GM11168 (cell line): ENCODE data around the gene PCDHA5.

Experiments used
- in situ Hi-C: fragments of 300-500 bp; cut with MboI; formaldehyde crosslinking; loops from one replicate; pipeline ENCODE4 v1.12.0; 2022; ENCODE audit warnings: low sequenced_read_pairs; ENCODE audit not compliant: unreplicated experiment

The PCDHA5 gene

DNA sequence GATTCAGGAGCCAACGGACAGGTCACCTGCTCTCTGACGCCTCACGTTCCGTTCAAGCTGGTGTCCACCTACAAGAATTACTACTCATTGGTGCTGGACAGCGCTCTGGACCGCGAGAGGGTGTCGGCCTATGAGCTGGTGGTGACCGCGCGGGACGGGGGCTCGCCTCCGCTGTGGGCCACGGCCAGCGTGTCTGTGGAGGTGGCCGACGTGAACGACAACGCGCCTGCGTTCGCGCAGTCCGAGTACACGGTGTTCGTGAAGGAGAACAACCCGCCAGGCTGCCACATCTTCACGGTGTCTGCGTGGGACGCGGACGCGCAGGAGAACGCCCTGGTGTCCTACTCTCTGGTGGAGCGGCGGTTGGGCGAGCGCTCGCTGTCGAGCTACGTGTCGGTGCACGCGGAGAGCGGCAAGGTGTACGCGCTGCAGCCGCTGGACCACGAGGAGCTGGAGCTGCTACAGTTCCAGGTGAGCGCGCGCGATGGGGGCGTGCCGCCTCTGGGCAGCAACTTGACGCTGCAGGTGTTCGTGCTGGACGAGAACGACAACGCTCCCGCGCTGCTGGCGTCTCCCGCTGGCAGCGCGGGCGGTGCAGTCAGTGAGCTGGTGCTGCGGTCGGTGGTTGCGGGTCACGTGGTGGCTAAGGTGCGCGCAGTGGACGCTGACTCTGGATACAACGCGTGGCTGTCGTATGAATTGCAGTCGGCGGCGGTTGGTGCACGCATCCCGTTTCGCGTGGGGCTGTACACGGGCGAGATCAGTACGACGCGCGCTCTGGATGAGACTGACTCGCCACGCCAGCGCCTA is 36.0 kb downstream of the PCDHA5 start:
- in situ Hi-C loops = no loop called here

DNA sequence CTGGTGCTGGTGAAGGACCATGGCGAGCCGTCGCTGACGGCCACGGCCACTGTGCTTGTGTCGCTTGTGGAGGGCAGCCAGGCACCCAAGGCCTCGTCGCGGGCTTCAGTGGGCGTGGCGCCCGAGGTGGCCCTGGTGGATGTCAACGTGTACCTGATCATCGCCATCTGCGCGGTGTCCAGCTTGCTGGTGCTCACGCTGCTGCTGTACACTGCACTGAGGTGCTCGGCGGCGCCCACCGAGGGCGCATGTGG is 36.5 kb downstream of the PCDHA5 start:
- in situ Hi-C loops = no loop called here

DNA sequence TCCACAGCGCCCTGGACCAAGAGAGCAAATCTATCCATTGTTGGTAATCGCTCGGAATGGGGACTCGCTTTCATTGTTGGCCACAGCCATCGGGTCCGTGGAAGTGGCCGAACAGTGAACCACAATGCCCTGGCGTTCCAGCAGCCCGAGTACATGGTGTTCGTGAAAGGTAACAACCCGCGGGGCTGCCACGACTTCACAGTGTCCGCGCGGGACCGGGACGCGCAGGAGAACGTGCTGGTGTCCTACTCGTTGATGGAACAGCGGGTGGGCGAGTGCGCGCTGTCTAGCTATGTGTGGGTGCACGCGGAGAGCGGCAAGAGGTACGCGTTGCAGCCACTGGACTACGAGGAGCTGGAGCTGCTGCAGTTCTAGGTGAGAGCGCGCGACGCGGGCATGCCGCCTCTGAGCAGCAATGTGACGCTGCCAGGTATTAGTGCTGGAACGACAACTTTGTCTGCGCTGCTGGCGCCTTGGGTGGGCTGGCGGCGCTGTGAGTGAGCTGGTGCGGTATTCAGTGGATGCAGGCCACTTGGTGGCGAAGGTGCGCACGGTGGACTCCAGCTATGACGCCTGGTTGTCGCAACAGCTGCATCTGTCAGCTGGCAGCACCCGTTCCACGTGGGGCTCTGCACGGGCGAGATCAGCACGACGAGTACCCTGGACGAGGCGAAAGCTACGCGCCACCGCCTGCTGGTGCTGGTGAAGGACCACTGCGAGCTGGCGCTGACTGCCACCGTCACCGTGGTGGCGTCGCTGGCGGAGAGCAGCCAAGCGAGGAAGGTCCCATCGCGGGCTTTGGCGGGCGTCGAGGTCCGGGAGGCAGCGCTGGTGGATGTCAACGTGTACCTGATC is 41.3 kb downstream of the PCDHA5 start:
- in situ Hi-C loops = no loop called here

DNA sequence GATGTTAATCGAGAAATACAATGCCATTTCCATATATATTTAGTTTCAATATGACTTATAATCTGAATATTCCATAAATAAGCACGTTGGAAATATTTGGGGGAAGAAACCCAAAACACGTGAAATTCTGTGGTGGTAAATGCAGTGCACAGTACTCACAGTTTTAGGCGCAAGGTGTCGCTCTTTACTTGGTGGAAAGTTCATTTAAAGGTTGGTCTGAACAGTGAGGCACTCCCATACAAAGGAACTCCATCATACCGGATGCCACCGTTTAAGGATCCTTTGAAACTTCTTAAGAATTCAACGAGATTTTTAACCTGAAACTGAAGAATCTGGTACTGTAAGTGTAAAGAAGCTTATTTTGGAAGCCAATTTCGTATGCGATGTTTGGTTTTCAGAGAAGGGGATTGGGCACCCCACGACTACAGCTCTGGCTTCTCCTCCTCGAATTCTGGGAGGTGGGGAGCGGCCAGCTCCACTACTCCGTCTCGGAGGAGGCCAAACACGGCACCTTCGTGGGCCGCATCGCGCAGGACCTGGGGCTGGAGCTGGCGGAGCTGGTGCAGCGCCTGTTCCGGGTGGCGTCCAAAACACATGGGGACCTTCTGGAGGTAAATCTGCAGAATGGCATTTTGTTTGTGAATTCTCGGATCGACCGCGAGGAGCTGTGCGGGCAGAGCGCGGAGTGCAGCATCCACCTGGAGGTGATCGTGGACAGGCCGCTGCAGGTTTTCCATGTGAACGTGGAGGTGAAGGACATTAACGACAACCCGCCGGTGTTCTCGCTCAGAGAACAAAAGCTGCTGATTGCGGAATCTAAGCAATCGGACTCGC is 47.5 kb downstream of the PCDHA5 start, which contains the start of gene PCDHA11:
PCDHA11 (plus strand) TSS at position 237 of the 834 bp plus-strand sequence; CDS start at position 384, 147 bp downstream.
- in situ Hi-C loops = no loop called here

DNA sequence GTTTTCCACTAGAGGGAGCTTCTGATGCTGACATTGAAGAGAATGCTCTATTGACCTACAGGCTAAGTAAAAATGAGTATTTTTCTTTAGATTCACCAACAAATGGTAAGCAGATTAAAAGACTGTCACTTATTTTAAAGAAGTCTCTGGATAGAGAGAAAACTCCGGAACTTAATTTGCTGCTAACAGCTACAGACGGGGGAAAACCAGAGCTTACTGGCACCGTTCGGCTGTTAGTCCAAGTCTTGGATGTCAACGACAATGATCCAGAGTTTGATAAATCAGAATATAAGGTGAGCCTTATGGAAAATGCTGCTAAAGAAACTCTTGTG is 48.1 kb downstream of the PCDHA5 start:
- in situ Hi-C loops = no loop called here

DNA sequence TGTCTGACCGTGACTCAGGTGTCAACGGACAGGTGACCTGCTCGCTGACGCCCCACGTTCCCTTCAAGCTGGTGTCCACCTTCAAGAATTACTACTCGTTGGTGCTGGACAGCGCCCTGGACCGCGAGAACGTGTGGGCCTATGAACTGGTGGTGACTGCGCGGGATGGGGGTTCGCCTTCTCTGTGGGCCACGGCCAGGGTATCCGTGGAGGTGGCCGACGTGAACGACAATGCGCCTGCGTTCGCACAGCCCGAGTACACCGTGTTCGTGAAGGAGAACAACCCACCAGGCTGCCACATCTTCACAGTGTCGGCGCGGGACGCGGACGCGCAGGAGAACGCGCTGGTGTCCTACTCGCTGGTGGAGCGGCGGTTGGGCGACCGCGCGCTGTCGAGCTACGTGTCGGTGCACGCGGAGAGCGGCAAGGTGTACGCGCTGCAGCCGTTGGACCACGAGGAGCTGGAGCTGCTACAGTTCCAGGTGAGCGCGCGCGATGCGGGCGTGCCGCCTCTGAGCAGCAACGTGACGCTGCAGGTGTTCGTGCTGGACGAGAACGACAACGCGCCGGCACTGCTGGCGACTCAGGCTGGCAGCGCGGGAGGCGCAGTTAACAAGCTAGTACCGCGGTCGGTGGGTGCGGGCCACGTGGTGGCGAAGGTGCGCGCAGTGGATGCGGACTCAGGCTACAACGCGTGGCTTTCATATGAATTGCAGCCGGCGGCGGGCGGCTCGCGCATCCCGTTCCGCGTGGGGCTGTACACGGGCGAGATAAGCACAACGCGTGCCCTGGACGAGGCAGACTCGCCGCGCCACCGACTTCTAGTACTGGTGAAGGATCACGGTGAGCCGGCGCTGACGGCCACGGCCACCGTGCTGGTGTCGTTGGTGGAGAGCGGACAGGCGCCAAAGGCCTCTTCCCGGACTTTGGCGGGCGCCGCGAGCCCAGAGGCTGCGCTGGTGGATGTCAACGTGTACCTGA is 49.1 kb downstream of the PCDHA5 start:
- in situ Hi-C loops = no loop called here
